DMS 273 treated with DMSO at 0.1 percent for 48 hours (cell line): Measurements from ENCODE around the gene SETX.
"Not testable (repeated sequence)": the region's sequence is repeated elsewhere in the genome, so short reads cannot be mapped to it uniquely, and the experiment has no call there.

Experiments
- DNase-seq: peaks from one replicate; lab custom pipeline; 2025; lab: John Stamatoyannopoulos, UW

The SETX gene

DNA sequence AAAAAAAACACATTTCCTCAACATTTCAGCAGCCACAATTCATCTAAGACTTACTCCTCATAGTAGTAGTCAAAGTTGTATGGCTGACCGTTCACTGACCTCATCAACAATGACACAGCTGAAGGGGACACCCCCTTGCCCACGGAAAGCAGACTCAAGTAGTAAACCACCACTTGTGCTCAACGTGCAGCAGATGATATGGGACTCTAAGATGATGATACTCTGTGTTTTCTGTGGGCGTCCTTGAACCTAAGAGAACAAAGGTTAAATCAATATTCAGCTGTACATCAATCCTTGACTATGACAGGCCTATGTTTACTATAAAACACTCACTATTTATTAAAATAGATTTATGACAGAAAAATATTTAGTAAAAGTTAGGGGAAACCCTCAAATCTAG is 71.6 kb downstream of the SETX start:
- DNase-seq: no peak

DNA sequence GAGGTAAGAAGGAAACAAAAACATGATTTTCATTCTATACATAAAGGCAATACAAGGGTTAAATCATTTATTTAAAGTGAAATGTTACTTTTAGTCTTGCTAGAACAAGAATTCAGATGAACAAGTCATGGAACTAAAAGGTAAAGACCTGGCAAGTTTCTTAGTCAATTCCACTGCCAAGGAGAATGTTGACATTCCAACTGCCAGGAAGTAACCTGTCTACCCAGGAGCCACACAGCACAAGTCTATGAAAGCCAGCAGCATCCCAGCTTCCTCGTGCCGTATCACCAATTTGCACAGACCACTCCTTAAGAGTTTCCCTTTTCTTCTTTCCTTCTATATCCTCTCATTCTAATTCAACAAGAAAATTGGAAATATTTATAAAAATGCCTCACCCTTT is 79.9 kb downstream of the SETX start:
- DNase-seq: no peak

DNA sequence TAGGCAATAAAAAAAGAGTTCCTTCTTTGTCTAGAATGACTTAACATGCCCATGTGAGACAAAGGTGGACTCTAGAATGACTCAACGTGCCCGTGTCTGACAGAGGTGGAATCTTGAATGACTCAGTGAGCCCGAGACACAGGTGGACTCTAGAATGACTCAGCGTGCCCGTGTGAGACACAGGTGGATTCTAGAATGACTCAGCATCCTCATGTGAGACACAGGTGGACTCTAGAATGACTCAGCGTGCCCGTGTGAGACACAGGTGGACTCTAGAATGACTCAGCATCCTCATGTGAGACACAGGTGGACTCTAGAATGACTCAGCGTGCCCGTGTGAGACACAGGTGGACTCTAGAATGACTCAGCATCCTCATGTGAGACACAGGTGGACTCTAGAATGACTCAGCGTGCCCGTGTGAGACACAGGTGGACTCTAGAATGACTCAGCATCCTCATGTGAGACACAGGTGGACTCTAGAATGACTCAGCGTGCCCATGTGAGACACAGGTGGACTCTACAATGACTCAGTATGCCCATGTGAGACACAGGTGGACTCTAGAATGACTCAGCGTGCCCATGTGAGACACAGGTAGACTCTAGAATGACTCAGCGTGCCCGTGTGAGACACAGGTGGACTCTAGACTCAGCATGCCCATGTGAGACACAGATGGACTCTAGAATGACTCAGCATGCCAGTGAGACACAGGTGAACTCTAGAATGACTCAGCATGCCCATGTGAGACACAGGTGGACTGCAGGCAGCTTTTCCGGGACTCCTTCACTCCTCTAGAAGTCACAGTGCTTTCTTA is 84.9 kb downstream of the SETX start:
- not testable (repeated sequence) for DNase-seq

DNA sequence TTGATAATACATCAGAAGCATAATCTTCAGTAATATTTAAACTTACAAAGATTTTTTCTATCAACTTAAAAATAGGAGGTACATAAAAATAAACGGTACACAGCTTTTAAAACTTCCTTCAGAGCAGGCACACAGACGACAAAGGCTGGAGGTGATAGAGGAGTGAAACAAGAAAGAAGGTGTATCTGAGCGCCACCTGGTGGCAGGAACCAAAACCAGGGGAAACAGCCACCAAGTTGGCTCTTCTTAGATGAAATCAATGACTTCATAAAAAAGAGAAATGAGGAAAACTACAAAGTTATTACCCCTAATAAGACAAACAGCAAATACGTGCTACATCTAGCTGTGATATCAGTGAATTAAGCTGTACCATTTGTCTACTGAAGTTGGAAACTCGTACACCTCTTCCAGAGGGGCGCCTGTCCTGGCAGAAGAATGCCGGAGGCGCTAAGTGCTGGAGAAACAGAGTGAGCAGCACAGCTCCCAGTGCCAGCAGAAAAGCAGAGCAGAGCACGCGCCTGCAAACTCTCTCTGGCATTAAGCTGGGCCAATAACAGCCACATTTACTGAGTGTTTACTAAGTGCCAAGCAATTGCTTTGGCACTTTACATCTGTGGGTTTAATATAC is 85.9 kb downstream of the SETX start:
- no peak for DNase-seq

DNA sequence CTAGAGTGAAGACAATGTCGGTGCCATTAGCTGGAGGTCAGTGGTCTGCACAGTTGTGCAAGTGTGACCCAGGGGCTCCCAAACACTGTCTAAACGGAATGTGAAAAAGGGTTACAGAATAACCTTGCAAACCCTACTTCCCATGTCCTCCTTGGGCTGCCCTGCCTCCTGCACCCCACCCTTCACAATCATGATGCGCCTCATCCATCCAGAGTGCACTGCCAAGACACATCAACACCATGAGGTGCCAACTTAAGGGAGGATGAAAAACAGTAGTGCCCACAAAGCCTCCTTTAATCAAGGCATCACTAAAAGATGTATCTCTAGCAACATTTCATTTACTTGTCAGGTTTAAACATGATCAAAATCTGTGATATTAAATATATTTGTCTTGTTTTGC is 87.1 kb downstream of the SETX start:
- DNase-seq: no peak

DNA sequence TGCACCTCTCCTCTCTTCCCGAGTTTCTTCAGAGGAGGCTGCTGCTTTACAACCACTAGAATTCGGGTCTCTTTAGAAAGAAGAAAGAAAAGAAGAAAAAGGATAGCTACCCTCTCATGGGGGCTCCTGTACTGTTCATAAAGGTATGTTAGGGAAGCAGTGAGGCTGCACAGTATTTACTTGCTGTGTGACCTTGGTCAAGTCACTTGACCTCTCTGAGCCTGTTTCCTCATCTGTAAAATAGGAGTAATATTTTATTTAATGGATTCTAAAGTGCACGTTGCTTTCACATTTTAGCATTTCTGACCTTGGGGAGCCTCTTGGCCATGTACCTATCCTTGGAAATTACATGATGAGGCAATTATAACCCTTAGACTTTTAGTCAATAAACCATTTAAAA is 88.8 kb downstream of the SETX start:
- no peak for DNase-seq

DNA sequence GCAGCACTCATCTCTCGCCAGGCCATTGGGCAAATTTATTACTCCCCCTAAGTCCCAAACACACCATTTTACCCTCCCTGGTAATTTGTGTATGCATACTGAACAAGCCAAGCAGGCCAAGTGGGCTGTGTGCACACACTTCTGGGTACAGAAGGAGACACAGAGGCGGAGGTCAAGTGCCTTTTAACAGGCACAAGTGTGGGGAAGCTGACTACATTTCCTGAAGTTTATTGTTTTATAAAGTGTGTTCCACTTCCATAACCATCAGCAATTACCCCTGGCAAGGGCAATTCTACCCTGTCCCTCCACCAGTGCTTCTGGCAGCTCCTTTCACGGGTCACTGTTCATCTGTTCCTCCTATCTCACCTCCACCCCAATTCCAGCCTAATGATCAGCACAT is 93.9 kb downstream of the SETX start:
- no peak for DNase-seq

DNA sequence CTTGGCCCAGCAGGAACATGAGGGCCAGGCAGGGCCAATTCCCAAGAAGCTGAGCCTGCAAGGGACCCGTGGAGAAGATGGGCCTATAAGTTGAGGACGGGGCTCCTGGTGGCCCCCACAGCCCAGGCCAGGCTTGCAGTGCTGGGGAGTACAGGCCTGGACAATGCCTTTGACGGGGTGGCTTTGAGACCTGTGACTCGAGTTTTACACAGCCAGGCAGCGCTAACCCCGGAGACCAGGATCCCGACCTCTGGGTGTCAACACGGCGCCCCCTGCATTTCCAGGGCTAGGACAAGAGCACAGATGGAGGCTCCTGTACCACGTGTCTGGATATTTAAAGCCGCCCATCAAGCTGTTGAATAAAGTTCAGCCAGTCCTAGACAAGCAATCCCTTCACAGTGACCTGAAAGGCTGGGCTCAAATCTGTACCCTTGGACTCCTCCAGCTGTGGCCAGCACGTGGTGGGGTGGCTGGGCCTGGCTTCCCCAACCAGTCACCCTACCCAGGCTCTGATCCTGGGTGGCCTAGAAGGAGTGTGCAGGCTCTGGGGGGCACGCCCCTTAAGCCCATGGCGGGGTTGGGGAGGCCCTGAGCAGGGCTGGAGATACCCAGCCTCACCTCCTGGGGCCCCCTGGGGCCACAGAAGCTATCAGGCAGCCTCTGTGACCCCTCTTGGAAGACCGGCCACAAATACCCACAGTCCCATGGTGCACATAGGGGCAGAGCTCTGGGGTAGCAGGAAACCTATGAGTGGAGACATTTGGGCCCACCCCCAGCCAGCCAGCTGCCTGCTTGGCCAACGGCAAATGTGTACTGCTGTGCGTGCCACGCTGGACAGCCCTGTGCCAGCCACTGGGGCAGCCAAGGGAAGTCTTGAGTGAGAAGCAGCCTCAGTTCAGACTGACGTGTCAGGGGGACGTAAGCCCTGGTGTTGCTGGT is 104.2 kb downstream of the SETX start:
- no peak for DNase-seq

DNA sequence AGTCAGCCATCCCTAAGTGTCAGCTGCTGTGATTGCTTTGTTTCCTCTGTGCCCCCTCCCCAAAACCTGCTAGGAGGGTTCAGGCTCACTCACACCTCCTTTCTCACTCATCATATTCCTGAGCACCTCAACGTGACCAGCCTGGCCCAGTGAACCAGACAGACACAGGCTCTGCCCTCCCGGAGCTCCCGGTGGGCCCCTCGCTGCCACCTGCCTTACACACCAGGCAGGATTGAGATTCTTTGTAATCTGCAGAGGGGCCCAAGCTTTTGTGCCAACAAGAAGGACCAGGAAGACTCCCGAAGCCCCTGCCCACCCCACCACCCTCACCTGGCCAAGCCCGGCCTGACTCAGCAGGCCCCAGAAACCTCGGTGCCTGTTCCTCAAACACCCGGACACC is 105.1 kb downstream of the SETX start:
- no peak for DNase-seq

DNA sequence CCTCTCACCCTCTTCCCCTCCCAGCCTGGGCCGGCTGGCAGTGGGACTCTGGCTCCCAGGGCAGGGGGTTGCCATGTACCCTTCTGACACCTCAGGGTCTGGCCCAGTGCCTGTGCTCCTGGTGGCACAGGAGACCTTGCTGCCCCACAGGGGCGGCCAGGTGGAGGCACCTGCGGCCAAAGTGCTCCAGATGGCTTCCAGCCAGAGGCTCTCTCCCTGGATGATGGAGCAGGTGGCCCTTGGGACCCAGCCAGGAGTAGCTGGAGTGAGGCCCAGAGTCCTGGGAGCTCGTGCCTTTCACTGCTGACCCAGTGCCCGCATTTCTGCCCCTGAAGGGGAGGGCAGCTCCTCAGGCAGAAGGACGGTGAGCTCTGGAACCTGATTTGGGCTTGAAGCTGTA is 105.7 kb downstream of the SETX start:
- no peak for DNase-seq

DNA sequence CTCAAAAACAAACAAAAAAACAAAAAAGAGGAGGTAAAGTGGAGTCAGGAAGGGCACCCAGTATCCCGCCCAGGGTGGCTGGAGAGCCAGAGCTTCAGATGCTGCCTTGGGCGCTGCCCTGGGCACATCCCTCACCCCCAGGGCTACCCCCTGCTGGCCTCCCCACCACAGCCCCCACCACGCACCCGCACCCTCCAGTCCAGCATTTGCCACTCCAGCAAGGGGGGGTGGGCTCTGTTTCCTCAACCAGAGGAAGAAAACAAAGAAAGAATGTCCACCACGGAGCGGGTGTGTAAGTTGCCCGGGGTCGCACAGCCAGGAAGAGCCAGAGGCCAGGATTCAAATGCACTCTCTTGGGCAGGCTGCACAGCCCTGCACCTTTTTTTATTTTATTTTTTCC is 106.8 kb downstream of the SETX start:
- DNase-seq: no peak

DNA sequence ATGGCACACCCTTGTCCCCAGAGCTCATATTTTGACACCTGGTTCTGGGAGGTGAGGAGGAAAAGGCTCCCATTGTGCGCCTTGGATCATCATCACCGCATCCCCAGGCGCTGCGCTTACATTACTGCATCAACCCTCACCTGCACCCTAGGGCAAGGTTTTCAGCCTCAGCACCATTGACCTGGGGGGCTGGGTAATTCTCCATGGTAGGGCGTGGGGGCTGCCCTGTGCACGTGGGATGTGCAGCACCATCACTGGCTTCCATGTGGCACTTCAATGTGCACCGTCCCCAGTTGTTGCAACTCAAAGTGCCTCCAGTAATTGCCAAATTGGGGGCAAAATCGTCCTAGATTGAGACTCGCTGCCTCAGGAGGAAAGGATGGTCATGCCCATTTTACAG is 109.3 kb downstream of the SETX start:
- no peak for DNase-seq

DNA sequence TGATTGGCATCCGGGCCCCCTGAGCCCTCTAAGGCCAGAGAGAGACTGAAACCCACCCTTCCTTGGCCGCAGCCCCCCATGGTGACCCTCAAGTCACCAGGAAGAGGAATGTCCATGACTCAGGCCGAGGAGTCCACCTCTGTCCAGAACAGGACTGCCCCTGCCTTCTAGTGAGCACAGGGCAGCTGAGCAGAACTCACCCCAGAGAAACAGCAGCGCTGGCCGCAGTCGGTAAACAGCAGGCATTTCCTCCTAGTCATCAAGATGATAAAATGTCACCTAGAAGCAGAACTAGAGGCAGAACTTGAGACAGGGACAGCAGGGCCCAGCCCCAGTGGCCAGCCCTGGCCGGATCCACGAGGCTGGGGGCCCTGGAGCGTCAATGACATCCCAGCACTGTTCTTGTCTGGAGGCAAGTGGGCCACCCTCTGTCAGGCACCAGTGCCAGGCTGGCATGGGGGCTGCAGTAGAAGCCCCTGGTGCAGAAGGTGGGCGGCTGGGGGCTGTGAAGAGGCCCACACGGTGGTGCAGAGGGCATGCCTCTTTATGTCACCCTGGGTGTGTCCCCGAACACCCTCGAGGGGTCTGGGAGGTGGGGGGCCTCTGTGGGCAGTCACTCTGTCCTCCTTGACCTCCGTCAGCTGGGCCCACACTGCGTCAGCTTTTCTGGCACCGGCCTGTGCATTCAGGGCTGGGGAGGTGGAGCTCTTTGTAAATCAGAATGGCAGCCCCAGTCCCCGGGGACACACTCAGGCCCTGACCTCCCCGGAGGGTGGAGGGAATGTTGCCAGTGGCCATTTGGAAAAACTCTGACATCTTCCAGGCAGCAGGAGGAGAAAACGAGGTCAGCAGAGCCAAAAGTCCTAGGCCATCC is 110.0 kb downstream of the SETX start:
- DNase-seq: no peak

DNA sequence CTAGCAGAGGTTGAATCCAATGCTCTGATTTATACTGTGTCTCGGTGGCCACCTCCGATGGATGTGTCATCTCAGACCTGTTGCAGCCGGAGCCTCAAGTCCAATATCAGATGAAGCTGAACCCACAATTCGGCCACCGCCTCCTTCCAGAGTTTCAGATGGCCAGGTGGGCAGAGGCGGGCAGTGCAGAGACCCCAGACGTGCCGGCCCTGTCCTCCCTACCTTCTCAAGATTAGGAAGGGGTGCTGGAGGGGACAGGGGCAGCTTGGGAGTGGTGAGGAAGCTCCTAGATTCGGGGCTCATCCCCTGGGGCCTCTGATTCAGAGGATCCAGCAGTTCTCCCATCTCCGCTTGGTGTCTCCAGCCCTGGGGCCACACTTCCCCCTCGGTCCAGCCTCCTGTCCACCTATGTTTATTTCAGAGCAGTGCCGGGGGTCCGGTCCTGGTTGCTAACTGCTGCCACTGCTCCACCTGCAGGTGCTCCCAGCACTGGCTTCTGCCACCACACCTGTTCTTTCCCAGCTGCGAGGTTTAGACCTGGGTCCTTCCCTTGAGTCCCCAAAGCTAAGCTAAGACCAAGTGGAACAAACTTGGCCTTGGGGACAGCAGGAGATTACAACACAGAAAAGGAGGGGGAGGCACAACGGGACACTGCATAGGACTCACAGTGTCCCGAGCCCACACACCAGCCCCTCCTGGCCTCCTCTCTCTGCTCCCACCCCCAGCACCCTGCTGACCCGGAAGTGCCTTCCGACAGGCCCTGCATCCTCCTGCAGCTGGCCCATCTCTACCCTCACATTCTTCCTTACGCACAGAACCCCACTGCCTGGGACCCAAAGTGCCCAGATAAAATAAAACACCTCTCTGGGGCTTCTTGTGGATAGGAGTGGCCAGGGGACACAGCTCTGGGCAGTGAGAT is 111.4 kb downstream of the SETX start:
- no peak for DNase-seq

DNA sequence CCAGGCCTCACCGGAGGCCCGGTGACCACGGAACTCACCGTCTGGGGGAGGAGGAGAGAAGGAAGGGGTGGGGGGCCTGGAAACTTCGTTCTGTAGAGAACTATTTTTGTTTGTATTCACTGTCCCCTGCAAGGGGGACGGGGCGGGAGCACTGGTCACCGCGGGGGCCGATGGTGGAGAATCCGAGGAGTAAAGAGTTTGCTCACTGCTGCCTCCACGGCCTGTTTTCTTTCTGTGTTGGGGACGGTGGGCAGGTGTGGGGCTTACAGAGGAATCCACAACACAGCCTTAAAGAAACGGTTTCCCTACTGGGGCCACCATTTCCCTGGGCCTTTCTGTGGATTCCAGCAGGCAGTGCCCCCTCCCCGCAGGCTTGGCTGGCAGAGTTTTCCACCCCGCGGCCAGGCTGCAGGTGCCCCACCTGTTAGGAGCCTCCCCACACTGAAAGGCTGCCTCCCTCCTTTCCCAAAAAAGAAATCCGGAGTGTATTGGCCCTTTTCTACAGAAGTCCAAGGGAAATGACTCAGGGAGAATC is 112.1 kb downstream of the SETX start:
- DNase-seq: no peak

DNA sequence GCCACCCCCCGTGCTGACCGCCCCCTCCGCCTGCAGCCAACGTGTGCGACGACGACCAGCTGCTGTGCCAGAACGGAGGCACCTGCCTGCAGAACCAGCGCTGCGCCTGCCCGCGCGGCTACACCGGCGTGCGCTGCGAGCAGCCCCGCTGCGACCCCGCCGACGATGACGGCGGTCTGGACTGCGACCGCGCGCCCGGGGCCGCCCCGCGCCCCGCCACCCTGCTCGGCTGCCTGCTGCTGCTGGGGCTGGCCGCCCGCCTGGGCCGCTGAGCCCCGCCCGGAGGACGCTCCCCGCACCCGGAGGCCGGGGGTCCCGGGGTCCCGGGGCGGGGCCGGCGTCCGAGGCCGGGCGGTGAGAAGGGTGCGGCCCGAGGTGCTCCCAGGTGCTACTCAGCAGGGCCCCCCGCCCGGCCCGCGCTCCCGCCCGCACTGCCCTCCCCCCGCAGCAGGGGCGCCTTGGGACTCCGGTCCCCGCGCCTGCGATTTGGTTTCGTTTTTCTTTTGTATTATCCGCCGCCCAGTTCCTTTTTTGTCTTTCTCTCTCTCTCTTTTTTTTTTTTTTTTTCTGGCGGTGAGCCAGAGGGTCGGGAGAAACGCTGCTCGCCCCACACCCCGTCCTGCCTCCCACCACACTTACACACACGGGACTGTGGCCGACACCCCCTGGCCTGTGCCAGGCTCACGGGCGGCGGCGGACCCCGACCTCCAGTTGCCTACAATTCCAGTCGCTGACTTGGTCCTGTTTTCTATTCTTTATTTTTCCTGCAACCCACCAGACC is 112.8 kb downstream of the SETX start:
- DNase-seq: no peak

DNA sequence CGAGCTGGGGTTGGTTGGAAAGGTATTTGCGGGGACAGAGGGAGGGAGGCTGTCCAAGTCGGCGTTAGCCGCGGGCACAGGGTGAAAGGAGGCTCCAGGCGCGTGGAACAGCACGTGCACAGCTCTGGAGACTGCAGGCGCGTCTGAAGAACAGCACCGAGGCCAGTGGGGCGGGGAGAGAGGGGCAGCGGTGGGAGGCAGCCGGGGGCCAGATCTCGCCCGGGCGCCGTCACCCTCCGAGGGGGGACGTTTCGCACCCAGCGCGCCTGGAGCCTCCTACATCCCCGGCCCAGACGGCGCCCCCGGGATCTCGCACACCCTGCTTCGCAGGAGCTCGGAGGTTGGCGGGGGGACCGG is 113.3 kb downstream of the SETX start:
- no peak for DNase-seq

DNA sequence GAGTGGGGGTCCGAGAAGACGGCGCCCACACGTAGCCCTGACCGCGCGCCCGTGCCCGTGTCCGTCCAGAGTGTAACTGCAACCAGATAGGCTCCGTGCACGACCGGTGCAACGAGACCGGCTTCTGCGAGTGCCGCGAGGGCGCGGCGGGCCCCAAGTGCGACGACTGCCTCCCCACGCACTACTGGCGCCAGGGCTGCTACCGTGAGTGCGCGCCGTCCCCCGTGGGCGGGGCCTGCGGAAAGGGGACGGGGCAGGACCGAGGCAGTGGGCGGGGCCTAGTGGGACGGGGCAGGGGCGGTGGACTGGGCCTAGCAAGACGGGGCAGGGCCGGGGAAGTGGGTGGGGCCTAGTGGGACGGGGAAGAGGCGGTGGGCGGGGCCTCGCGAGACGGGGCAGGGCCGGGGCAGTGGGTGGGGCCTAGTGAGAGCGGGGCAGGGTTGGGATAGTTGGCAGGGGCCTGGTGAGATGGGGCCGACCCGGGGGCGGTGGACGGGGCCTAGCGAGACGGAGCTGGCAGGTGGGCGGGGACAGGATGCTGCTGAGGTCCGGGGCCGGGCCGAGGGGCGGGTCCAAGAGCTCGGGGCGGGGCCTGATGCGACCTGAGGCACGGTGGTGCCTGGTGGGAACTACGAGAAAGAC is 113.8 kb downstream of the SETX start:
- no peak for DNase-seq
